Measurements from ENCODE around the gene TTC3.
A peak's percentile ranks its signal among the peaks of the same experiment; 100 is the strongest.
"Not testable (repeated sequence)": the region's sequence is repeated elsewhere in the genome, so short reads cannot be mapped to it uniquely, and the experiment has no call there.

Gene TTC3

GRCh38 chr21:37200641-37201480, 127.8 kb downstream of the TTC3 start:
- DNase-seq: no peak

- no peak for DNase-seq
Observed at GRCh38 chr21:37202221-37203110, 129.4 kb downstream of the TTC3 start.

- no peak for DNase-seq
Observed at GRCh38 chr21:37204580-37204979, 131.5 kb downstream of the TTC3 start.

- DNase-seq: no peak
Observed at GRCh38 chr21:37206496-37206895, 133.4 kb downstream of the TTC3 start.

- no peak for DNase-seq
Observed at GRCh38 chr21:37207441-37208009, 134.5 kb downstream of the TTC3 start.

GRCh38 chr21:37208056-37208721, 135.1 kb downstream of the TTC3 start:
- no peak for DNase-seq

GRCh38 chr21:37208741-37209225, 135.7 kb downstream of the TTC3 start:
- no peak for DNase-seq

- no peak for DNase-seq
Observed at GRCh38 chr21:37210130-37210529, 137.1 kb downstream of the TTC3 start.

GRCh38 chr21:37210799-37211198, 137.7 kb downstream of the TTC3 start:
- DNase-seq: no peak

- no peak for DNase-seq
Observed at GRCh38 chr21:37214952-37215351, 141.9 kb downstream of the TTC3 start.

GRCh38 chr21:37219761-37220432, 146.8 kb downstream of the TTC3 start:
- no peak for DNase-seq

GRCh38 chr21:37220433-37220980, 147.5 kb downstream of the TTC3 start:
- no peak for DNase-seq

- DNase-seq: peak; percentile 65
Observed at GRCh38 chr21:37220981-37221664, 148.1 kb downstream of the TTC3 start.

GRCh38 chr21:37222248-37222647, 149.2 kb downstream of the TTC3 start:
- not testable (repeated sequence) for DNase-seq

GRCh38 chr21:37223804-37224345, 150.8 kb downstream of the TTC3 start:
- DNase-seq: no peak

GRCh38 chr21:37224861-37225839, 152.1 kb downstream of the TTC3 start:
- no peak for DNase-seq

GRCh38 chr21:37226041-37226920, 153.2 kb downstream of the TTC3 start:
- DNase-seq: no peak

Measured in amniotic stem cell (primary cell).